Measurements from ENCODE around the gene CA9.
A peak's percentile ranks its signal among the peaks of the same experiment; 100 is the strongest.

GRCh38 chr9:35689542-35690293 lies 16.0 kb downstream of the CA9 start, which contains the start of gene TPM2:
- TF ChIP-seq EP300 (IDR thresholded peaks at IDR 0.05): peak; percentile 4
- TF ChIP-seq POLR2AphosphoS5 (IDR thresholded peaks at IDR 0.05): peak; percentile 72 to 98 (median 90)
- no peak for TF ChIP-seq POLR2A (IDR thresholded peaks at IDR 0.05)
- no peak for TF ChIP-seq CTCF (IDR thresholded peaks at IDR 0.05)
